Fibroblast of peridontal ligament (primary cell): Measurements from ENCODE around the gene SCUBE3.
A peak's percentile ranks its signal among the peaks of the same experiment; 100 is the strongest.

Experiments
- DNase-seq: peaks from one replicate; pipeline ENCODE4 v3.0.0-alpha.2; 2010; ENCODE audit errors: extremely low read depth

Gene SCUBE3

DNA sequence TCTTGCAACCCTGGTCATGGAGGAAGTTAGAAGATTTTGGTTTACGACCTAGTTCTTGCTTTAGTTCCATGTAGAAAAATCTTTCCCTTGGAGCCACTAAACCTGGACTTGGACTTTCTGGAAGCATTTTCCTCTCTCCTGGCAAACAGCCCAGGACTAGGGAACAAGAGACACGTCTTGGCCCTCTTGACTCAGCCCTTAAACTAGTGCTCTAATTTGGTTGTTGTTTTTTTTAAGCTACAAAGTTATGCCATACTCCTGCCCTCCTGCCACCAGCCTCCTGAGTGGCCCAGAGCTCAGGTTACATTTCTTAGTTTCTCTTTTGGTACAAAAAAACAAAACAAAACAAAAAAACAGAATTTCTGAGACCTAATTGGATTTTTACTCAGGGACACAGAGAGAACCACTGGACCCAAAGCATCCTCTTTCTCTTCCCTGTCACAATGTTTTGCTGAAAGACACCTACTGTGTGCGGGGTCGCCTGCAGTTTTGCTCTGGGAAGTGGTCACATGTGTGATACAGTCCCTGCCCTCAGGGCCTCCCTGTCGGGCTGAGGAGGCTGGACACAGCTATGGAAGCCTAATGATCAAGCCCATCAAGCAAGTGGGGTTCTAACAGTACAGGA lies 32.3 kb upstream of the SCUBE3 start:
- DNase-seq, result peak; percentile 81

DNA sequence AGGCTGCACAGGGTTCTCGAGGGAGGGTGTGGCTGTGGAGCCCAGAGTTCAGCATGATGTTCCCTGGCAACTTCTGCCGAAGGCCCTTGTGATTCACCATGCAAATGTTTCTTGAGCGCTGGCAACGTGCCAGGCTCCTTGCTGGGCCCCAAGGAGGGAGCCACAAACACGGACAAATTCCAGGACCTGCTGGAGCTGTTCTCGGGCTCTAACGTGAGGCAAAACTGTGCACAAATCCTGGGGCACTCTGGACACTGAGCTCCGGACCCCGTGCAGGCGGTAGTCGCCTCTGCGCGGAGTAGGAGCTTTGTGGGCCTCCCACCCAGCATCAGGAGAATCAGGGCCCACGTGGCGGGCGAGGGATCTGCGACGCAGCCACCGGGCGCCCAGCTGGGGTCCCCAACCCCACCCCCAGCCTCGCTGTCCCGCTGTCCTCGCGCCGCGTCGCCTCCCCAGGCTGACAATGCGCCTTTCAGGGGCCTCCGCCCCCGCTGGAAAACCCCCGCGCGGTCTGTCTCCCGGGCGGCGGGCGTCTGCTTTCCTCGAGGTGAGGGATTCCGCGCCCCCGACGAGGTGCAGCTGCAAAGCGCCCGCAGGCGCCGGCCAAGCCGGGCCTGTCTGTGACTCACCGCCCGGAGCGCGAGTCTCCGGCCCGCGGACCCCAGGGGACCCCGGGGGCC lies 31.7 kb upstream of the SCUBE3 start:
- peak; percentile 42 for DNase-seq

DNA sequence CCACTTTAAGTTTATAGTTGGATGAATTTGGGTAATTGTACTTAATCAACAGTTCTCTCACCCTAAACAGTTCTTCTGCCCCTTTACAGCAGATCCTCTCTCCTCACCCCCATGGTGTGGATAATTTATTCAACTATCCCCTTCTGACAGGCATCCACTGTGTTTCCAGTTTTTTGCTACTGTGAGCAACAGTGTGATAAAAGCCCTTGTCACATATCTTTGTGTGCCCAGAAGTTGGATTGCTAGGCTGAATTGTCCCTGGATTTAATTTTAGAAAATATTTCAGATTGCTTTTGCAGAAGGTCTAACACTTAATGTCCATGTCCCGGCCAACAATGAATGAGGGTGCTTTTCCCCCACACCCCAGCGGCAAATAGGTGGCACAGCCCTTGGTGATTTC lies 30.5 kb upstream of the SCUBE3 start:
- DNase-seq, result no peak

DNA sequence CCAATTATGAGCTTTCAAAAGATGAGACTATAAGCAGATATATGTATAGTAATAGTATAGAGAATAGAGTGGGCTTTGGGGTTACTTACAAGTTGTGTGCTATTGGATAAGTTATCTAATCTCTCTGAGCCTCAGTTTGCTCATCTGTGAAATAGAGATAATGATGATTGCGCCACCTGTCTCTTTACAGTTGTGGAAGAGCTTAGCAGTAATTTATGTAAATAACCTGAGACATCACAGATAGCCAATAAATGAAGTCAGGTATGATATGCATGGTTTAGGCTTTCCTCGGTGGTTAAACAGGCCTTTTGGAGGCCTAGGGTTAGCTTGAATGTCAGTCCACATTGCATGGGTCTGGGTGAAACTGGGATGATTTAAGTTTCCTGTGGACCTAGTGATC lies 29.8 kb upstream of the SCUBE3 start:
- no peak for DNase-seq

GRCh38 chr6:35184580-35185301 lies 29.0 kb upstream of the SCUBE3 start:
- no peak for DNase-seq

- DNase-seq, result no peak
Observed at GRCh38 chr6:35185302-35185681, 28.5 kb upstream of the SCUBE3 start.

DNA sequence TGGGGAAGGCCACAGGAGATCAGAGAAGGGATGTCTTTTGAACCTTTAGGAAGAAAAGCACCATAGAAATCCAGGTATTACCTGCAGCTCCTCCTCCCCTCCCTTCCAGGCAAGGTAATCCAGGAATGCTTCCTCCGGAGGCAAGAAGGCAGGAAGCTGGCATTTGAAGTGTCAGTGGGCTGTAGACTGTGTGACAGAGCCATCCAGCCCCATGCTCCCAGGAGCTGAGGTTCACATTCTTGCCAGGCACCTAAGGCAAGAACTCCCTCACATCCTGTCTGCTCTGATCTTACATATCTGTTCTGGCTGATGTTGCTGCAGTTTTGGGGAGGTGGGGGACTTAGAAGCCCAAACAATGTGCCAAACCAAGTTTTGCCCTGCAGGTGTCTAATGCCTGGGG lies 27.8 kb upstream of the SCUBE3 start:
- no peak for DNase-seq

- no peak for DNase-seq
Observed at GRCh38 chr6:35186571-35186970, 27.2 kb upstream of the SCUBE3 start.

DNA sequence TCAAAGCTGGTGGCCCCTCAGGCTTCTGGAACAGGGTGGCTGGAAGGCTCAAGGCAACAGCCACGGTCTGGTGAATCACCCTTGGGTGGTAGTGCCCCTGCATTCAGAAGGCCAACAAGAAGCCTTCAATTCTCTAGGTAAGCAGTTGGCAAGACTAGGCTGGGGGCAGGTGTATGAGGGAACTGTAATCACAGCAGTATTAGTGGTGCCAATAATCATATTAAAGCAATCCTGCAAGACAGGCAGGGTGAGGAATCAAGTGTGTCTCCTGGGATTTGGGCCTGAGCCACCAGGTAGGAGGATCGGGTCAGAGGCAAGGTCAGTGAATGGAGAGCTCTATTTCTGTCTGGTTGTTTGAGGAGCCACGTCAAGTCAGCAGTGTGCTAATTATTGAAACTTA lies 24.9 kb upstream of the SCUBE3 start:
- no peak for DNase-seq

- DNase-seq, result no peak
Observed at GRCh38 chr6:35190306-35190705, 23.4 kb upstream of the SCUBE3 start.

DNA sequence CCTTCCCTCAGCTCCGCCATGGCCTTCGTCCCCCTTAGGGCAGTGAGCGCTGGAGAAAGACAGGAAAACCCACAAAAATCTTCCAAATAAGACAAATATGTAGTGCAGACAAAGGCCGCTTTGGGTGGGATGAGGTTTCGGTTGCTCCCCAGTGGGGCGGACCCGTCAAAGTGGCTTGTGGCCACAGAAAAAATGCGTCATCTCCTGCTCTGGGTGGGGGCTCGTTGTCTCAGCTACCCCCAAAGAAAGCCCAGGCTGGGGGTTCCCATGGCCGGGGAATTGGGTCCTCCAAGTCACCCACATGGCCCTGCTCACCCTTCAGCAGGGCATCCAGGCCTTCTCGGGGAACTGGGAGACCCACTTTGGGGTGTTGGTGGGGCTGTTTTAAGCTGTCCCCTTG lies 21.9 kb upstream of the SCUBE3 start:
- no peak for DNase-seq

DNA sequence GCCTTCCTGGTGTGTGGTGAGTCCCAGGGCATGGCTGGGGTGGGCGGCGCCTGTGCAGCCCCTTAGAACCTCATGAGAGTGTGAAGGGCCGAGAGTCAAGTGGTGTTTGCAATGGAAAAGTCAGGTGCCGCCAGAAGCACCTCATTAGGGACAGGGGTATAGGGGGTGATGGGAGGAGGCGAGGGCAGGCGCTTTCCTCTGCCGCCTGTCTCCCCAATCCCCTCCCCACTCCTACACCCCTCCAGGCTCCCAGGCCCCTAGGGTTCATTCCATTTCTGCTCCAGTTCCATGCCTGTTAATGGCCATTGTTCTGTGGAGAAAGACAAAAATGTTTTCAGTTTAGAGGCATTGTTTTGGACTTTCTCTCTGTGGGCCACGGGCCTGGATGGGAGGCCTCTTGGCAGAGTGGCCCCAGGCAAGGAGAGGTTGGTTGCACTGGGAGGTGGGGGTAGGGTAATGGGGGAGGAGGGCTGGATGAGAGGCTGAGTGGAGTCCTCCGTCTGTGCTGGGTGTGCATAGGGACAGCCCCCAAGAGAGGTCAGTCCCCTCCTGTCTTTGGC lies 21.4 kb upstream of the SCUBE3 start:
- DNase-seq, result no peak

DNA sequence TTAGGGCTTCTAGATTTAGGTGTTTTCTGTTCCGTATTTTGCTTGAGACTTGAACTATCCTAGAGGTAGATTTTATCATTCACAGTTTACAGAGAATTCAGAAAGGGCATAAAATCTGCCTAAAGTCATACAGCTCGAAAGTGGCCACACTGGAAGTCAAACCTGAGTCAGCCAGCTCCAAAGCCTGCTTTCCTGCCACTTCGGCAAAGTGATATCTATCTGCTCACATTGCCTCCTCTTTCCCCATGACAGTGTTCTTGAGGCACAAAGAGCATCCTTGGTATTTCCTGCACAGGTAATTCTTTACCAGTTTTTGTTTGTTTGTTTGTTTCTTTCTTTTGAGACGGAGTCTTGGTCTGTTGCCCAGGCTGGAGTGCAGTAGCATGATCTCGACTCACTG lies 19.4 kb upstream of the SCUBE3 start:
- DNase-seq, result no peak

- no peak for DNase-seq
Observed at GRCh38 chr6:35195120-35195780, 18.5 kb upstream of the SCUBE3 start.

DNA sequence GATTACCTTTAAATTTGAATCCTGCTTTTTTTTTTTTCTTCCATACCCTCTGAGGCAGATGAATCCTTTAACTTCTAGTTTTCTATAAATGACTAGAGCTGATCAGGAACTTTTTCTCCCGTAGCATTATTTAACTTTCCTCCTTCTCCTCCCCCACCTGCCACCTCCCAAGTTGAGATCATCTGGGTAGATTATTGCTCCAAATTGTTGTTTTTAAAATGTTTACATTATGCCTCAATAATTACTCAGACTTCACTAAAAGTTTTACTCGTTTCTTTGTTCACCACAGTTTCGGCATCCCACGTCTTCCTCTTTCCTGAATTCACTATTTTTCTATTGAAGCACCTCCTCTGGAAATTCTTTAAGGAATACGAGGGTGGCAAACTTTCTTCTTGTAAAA lies 16.6 kb upstream of the SCUBE3 start:
- DNase-seq, result no peak

GRCh38 chr6:35199866-35200265 lies 13.9 kb upstream of the SCUBE3 start:
- DNase-seq, result no peak

DNA sequence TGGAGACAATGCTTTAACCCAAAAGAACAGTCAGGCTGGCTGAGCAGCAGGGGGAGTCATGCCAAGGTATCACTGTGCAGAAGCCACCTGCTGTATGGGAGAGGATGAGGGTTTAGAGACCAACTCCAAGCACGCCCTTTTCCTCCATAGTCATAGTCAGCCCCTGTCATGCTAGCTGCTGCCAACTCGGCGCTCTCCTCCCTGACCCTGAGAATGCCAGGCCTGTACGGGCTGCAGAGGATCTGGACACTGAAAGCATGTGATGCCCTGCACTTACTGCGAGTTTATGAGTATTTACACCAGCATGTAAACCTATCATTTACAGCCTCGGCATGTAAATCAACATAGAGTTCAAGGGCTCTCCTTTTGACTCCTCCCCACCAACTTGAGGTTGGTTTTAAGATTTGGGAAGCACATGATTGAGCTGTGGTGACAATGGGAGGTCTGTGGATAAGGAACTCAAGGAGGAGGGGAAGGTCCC lies 11.7 kb upstream of the SCUBE3 start:
- DNase-seq, result no peak

- DNase-seq, result no peak
Observed at GRCh38 chr6:35203152-35203670, 10.5 kb upstream of the SCUBE3 start.

DNA sequence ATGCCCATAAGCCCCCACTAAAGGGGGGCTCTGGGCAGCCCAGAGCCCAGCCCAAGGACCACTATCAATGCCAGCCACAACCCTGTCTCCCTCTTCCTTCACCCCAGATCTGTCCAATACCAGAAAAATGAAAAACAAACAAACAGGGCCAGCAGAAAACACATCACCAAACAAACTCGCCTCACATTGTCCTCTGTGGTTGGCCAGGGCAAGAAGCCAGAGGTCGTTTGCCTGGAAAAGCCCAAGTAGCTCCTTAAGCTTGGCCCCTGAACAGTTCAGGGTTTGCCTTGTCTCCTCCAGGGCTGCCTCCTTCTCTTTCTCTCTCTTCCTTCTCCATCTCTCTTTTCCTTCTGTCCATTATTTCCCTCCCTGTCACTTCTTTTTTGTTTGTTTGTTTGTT lies 10.1 kb upstream of the SCUBE3 start:
- DNase-seq, result no peak

- DNase-seq, result no peak
Observed at GRCh38 chr6:35206346-35206745, 7.4 kb upstream of the SCUBE3 start.

GRCh38 chr6:35208419-35208818 lies 5.3 kb upstream of the SCUBE3 start:
- no peak for DNase-seq

GRCh38 chr6:35209081-35209480 lies 4.7 kb upstream of the SCUBE3 start:
- no peak for DNase-seq
